H1 (cell line): Measurements from ENCODE around the gene LECT2. TPM values are rescaled to one million over a fixed set of nuclear protein-coding genes. Genes with fewer than 3 reads are reported as not detected.

Source experiments
- CTCF ChIA-PET: fragments of 300-600 bp; sonication (Branson Sonifier 250); formaldehyde crosslinking; loops from one replicate; lab custom pipeline; 2021; ENCODE audit not compliant: partially characterized antibody; lab: Charles Lee
- POLR2A ChIA-PET: fragments of 300-600 bp; sonication (Branson Sonifier 250); formaldehyde crosslinking; loops from one replicate; lab custom pipeline; 2021; ENCODE audit warnings: inconsistent platforms; ENCODE audit not compliant: partially characterized antibody; lab: Charles Lee
- DNase-seq, 2 experiments: peaks; one replicate each; pipeline versions ENCODE4 v3.0.0 to v3.0.0-alpha.2; 2010 to 2022; ENCODE audit warnings: low spot score in 2 of 2, low read depth in 1 of 2, mixed read lengths in 1 of 2
- FAIRE-seq: peaks from 2 replicates; lab custom pipeline; 2011; peaks lifted over from hg19 to GRCh38; lab: Jason Lieb, UNC
- H2AFZ ChIP-seq: 2 replicates; pipeline ENCODE4 v1.8.1; 2012; ENCODE audit warnings: low read length, inconsistent platforms
- H2AK5ac ChIP-seq: 2 replicates; pipeline ENCODE4 v1.6.1; 2013; ENCODE audit warnings: low read depth, low read length
- H2BK120ac ChIP-seq: replicated peaks from 2 replicates; pipeline ENCODE3; 2013; ENCODE audit warnings: low read depth, low read length, inconsistent platforms
- H2BK12ac ChIP-seq: 2 replicates; pipeline ENCODE4 v1.6.1; 2013; ENCODE audit warnings: low read depth, low read length
- H2BK15ac ChIP-seq: 2 replicates; pipeline ENCODE4 v1.6.1; 2013; ENCODE audit warnings: low read length
- H2BK20ac ChIP-seq: 2 replicates; pipeline ENCODE4 v1.6.1; 2013; ENCODE audit warnings: low read length
- H2BK5ac ChIP-seq: 2 replicates; pipeline ENCODE4 v1.6.1; 2013; ENCODE audit warnings: low read depth, low read length
- H3K14ac ChIP-seq: 2 replicates; pipeline ENCODE4 v1.6.1; 2013; ENCODE audit warnings: inconsistent platforms; ENCODE audit not compliant: insufficient read length
- H3K18ac ChIP-seq: 2 replicates; pipeline ENCODE4 v1.6.1; 2013; ENCODE audit warnings: low read length; ENCODE audit errors: extremely low read depth
- H3K23ac ChIP-seq: 2 replicates; pipeline ENCODE4 v1.6.1; 2013; ENCODE audit warnings: inconsistent platforms; ENCODE audit not compliant: insufficient read length
- H3K23me2 ChIP-seq: 2 replicates; pipeline ENCODE4 v1.6.1; 2013; ENCODE audit warnings: low read depth, low read length
- H3K27ac ChIP-seq: 2 replicates; pipeline ENCODE4 v1.6.1; 2011; ENCODE audit warnings: low read depth, low read length, inconsistent platforms
- H3K27me3 ChIP-seq, 4 experiments: replicated peaks in 1 of 4; 1 replicate in 1 of 4; 2 replicates in 3 of 4; pipeline versions ENCODE4 v1.6.1 to v1.8.1; 2011 to 2013; ENCODE audit warnings: low read length in 3 of 4, mild to moderate bottlenecking in 3 of 4, inconsistent platforms in 2 of 4, mixed read lengths in 2 of 4, moderate library complexity in 1 of 4; ENCODE audit not compliant: control insufficient read depth in 3 of 4, insufficient read depth in 3 of 4; ENCODE audit errors: extremely low read depth in 1 of 4
- H3K36me3 ChIP-seq, 4 experiments: 2 replicates each; pipeline versions ENCODE4 v1.6.1 to v1.8.1; 2011 to 2013; ENCODE audit warnings: mild to moderate bottlenecking in 4 of 4, low read length in 3 of 4, moderate library complexity in 2 of 4, control low read depth in 1 of 4, inconsistent platforms in 1 of 4; ENCODE audit not compliant: insufficient read depth in 4 of 4, control insufficient read depth in 2 of 4
- H3K4ac ChIP-seq: replicated peaks from 2 replicates; pipeline ENCODE3; 2013; ENCODE audit warnings: low read length, low read depth, mixed read lengths, inconsistent platforms; ENCODE audit not compliant: insufficient read length
- H3K4me1 ChIP-seq, 4 experiments: replicated peaks in 1 of 4; 1 replicate in 1 of 4; 2 replicates in 3 of 4; pipeline versions ENCODE4 v1.6.1 to v1.8.1; 2011 to 2013; ENCODE audit warnings: low read length in 3 of 4, inconsistent platforms in 2 of 4, mixed read lengths in 1 of 4; ENCODE audit not compliant: insufficient read depth in 4 of 4, control insufficient read depth in 3 of 4
- H3K4me2 ChIP-seq, 2 experiments: 2 replicates each; pipeline versions ENCODE4 v1.6.1 to v1.8.1; 2011 to 2013; ENCODE audit warnings: low read depth in 2 of 2, low read length in 2 of 2, control low read depth in 1 of 2, inconsistent platforms in 1 of 2, mild to moderate bottlenecking in 1 of 2; ENCODE audit not compliant: insufficient read depth in 1 of 2
- H3K4me3 ChIP-seq, 4 experiments: fragments of 200-600, 300-600 bp in 1 of 4; sonication (generic), shearing (Covaris generic), sonication (Bioruptor Twin) in 1 of 4; 2 replicates each; pipeline versions ENCODE4 v1.5.1 to v1.8.1; 2011 to 2016; ENCODE audit warnings: low read length in 4 of 4, low read depth in 3 of 4, control low read depth in 2 of 4, inconsistent platforms in 2 of 4, mild to moderate bottlenecking in 2 of 4, mixed read lengths in 1 of 4, moderate library complexity in 1 of 4; ENCODE audit not compliant: insufficient read depth in 2 of 4; ENCODE audit errors: extremely low read depth in 1 of 4
- H3K56ac ChIP-seq: replicated peaks from 2 replicates; pipeline ENCODE3; 2013; ENCODE audit warnings: low read depth, mild to moderate bottlenecking, mixed read lengths, low read length, inconsistent platforms; ENCODE audit not compliant: insufficient read length
- H3K79me1 ChIP-seq: 2 replicates; pipeline ENCODE4 v1.6.1; 2013; ENCODE audit warnings: low read depth, low read length, control low read depth
- H3K79me2 ChIP-seq, 2 experiments: 2 replicates each; pipeline versions ENCODE4 v1.6.1 to v1.8.1; 2012 to 2013; ENCODE audit warnings: low read length in 2 of 2, mild to moderate bottlenecking in 2 of 2, inconsistent platforms in 1 of 2; ENCODE audit not compliant: insufficient read depth in 2 of 2, control insufficient read depth in 1 of 2
- H3K9ac ChIP-seq, 4 experiments: replicated peaks in 1 of 4; 1 replicate in 1 of 4; 2 replicates in 3 of 4; pipeline versions ENCODE4 v1.6.1 to v1.8.1; 2011 to 2013; ENCODE audit warnings: low read depth in 3 of 4, low read length in 3 of 4, control low read depth in 2 of 4, mild to moderate bottlenecking in 2 of 4, moderate library complexity in 2 of 4, inconsistent platforms in 1 of 4; ENCODE audit errors: extremely low read depth in 1 of 4
- H3K9me3 ChIP-seq, 2 experiments: 2 replicates each; pipeline versions ENCODE4 v1.6.1 to v1.8.1; 2012 to 2013; ENCODE audit warnings: mild to moderate bottlenecking in 2 of 2, moderate library complexity in 2 of 2, control low read depth in 1 of 2, inconsistent platforms in 1 of 2, low read depth in 1 of 2, low read length in 1 of 2, mixed read lengths in 1 of 2; ENCODE audit not compliant: insufficient read depth in 2 of 2
- H4K20me1 ChIP-seq, 2 experiments: replicated peaks in 1 of 2; 2 replicates each; pipeline versions ENCODE3 to v1.8.1; 2011 to 2013; ENCODE audit warnings: inconsistent platforms in 2 of 2, low read length in 2 of 2, mild to moderate bottlenecking in 1 of 2; ENCODE audit not compliant: insufficient read depth in 2 of 2, control insufficient read depth in 1 of 2
- H4K5ac ChIP-seq: 2 replicates; pipeline ENCODE4 v1.6.1; 2013; ENCODE audit warnings: low read length, low read depth, mixed read lengths, inconsistent platforms; ENCODE audit not compliant: insufficient read length
- H4K8ac ChIP-seq: 2 replicates; pipeline ENCODE4 v1.8.0; 2013; ENCODE audit warnings: mild to moderate bottlenecking, moderate library complexity, low read length, inconsistent platforms; ENCODE audit not compliant: insufficient read depth; ENCODE audit errors: extremely low read depth
- H4K91ac ChIP-seq: replicated peaks from 2 replicates; pipeline ENCODE3; 2013; ENCODE audit warnings: low read length, mixed read lengths, inconsistent platforms; ENCODE audit not compliant: insufficient read length
- BRCA1 ChIP-seq: IDR thresholded peaks from 2 replicates; pipeline ENCODE4 v1.6.1; 2012; ENCODE audit warnings: low read depth, low read length, improper control_type of control experiment
- YY1 ChIP-seq: IDR thresholded peaks from 2 replicates; pipeline ENCODE4 v1.6.1; 2011; ENCODE audit warnings: low read depth, mild to moderate bottlenecking, low read length
- WGBS, 2 experiments: shearing (Covaris generic) in 1 of 2; methylation state at CpG; one replicate each; pipeline versions ENCODE4 v1.1.6 to v1.1.7; 2013 to 2015; ENCODE audit warnings: low lambda C conversion rate in 2 of 2, mixed read lengths in 2 of 2, inconsistent platforms in 1 of 2, low coverage in 1 of 2, missing lambda C conversion rate in 1 of 2; ENCODE audit not compliant: insufficient replicate concordance in 2 of 2, insufficient coverage in 1 of 2, insufficient read length in 1 of 2; ENCODE audit errors: extremely low coverage in 1 of 2, missing lambda C conversion rate in 1 of 2; 5-methylcytosine and 5-hydroxymethylcytosine counted together
- polyA plus RNA-seq, 7 experiments: library from polyadenylated mRNA; depleted of rRNA in 3 of 7; stranded (reverse) in 5 of 7; unstranded in 2 of 7; fragments of >200 nt in 5 of 7; fragments of 200-250 nt in 2 of 7; gene quantifications; 1 replicate in 5 of 7; 2 replicates in 1 of 7; 4 replicates in 1 of 7; pipeline versions ENCODE4 v1.2.1 to v1.2.3, GENCODE V29; 2011 to 2013; ENCODE audit warnings: missing spikeins in 2 of 7, mixed read lengths in 2 of 7
- total RNA-seq: library from RNA; stranded (reverse); fragmentation: NEBNext Ultra II Directional; extraction: Animal tissue kit (Norgen Biotek cat#: 25700); gene quantifications from 2 replicates; pipeline ENCODE4 v1.2.1, GENCODE V29; 2021
- TF ChIP-seq, protein P1 (sequence below): IDR thresholded peaks from 2 replicates; pipeline ENCODE4 v1.6.1; 2011; ENCODE audit warnings: low read length, improper control_type of control experiment

The LECT2 gene
- total and polyA plus RNA-seq, 2 of the 8 experiments (the other 6 are each of a cell fraction or from before 2014, with no cell fraction given): not detected

DNA sequence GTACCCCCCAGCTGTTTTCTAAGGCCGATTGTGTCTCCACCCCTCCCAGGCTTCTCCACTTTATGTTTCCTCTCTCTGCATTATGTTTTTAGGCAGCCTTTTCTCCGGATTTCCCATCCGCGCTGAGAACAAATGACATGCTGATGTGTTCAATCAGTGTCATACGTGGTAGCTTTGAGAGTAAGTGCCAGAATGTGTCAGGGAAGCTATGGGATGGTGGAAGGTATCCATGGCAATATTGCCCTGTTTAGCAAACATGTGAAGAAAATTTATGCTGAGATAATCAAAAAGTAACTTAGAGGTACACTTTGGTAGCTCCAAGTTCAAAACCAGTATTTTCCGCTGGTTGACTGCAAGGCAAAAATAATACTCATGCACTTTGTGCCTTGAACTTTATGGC is 36.6 kb upstream of the LECT2 start:
- Histone ChIP-seq H2BK120ac (no peak overlapping the region), H4K91ac (no peak overlapping the region), H4K5ac (no peak overlapping the region), H3K4me1 (no peaks in the 10 kb centered on the region), H4K20me1 (no peaks in the 10 kb centered on the region), H3K4ac (no peak overlapping the region), H3K23ac (no peak overlapping the region), H3K56ac (no peak overlapping the region), H2AFZ (peak overlapping the region; percentile 44; the same call in 1 of the 2 replicates), H3K4me2 (no peak overlapping the region), H3K14ac (no peak overlapping the region), H3K9me3 (no peaks in the 10 kb centered on the region), H3K23me2 (no peaks in the 10 kb centered on the region), H3K27me3 (no peaks in the 10 kb centered on the region), H3K79me1 (no peaks in the 10 kb centered on the region), H4K8ac (no peak overlapping the region), H2BK15ac (no peak overlapping the region), H3K9ac (no peak overlapping the region), H2AK5ac (no peak overlapping the region), H3K27ac (no peak overlapping the region), H2BK12ac (no peak overlapping the region), H3K79me2 (no peaks in the 10 kb centered on the region), H3K36me3 (no peaks in the 10 kb centered on the region), H3K4me3 (no peak overlapping the region), H3K18ac (no peak overlapping the region), H2BK5ac (no peak overlapping the region), H2BK20ac (no peak overlapping the region)
- CTCF ChIA-PET: interaction anchor here (1.2 to 1.5 kb wide), 2 partner anchors 13 to 88 kb away, joined by 4 read pairs; no protein-coding TSS in a partner anchor
- POLR2A ChIA-PET: no interaction called here
- TF ChIP-seq BRCA1 (no peak), YY1 (no peak)
- TF ChIP-seq, protein P1, sequence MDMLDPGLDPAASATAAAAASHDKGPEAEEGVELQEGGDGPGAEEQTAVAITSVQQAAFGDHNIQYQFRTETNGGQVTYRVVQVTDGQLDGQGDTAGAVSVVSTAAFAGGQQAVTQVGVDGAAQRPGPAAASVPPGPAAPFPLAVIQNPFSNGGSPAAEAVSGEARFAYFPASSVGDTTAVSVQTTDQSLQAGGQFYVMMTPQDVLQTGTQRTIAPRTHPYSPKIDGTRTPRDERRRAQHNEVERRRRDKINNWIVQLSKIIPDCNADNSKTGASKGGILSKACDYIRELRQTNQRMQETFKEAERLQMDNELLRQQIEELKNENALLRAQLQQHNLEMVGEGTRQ: no peak
- no peak for FAIRE-seq
- no peak for DNase-seq
- WGBS, 2 experiments: 97% methylated on average over 6 of the region's 6 CpGs; no CpG with 5 or more reads in 1 of the 2 experiments
